GM19328 (cell line): ENCODE measurements around the gene ME1.
"Not testable (repeated sequence)": the region's sequence is repeated elsewhere in the genome, so short reads cannot be mapped to it uniquely, and the experiment has no call there.

ENCODE experiments used
- ATAC-seq: cut with Tn5 transposase; IDR thresholded peaks from one replicate; pipeline ENCODE4 v1.9.1; 2021; ENCODE audit warnings: mild to moderate bottlenecking, moderate library complexity; ENCODE audit not compliant: unreplicated experiment

ME1 gene

GRCh38 chr6:83430611-83431544 is at the start of gene ME1:
Gene ME1 (minus strand): TSS chr6:83431051. CDS start chr6:83430954, 97 bp downstream.
- peak; percentile 56 for ATAC-seq

GRCh38 chr6:83480470-83480869 is 49.6 kb upstream of the ME1 start:
- no peak for ATAC-seq

- no peak for ATAC-seq
These were observed 48.5 kb upstream of the ME1 start for GRCh38 chr6:83479389-83479788.

GRCh38 chr6:83476971-83477370 is 46.1 kb upstream of the ME1 start:
- no peak for ATAC-seq

- no peak for ATAC-seq
These were observed 43.5 kb upstream of the ME1 start for GRCh38 chr6:83474309-83474708.

GRCh38 chr6:83472767-83473166 is 41.9 kb upstream of the ME1 start:
- no peak for ATAC-seq

GRCh38 chr6:83470587-83470986 is 39.7 kb upstream of the ME1 start:
- ATAC-seq = no peak

GRCh38 chr6:83470001-83470400 is 39.1 kb upstream of the ME1 start:
- ATAC-seq = no peak

- no peak for ATAC-seq
These were observed 36.8 kb upstream of the ME1 start for GRCh38 chr6:83467620-83468036.

GRCh38 chr6:83466328-83466727 is 35.5 kb upstream of the ME1 start:
- ATAC-seq = no peak

GRCh38 chr6:83464381-83465140 is 33.7 kb upstream of the ME1 start:
- no peak for ATAC-seq

GRCh38 chr6:83463886-83464285 is 33.0 kb upstream of the ME1 start:
- ATAC-seq = no peak

GRCh38 chr6:83462524-83462923 is 31.7 kb upstream of the ME1 start:
- ATAC-seq = no peak

GRCh38 chr6:83461438-83461837 is 30.6 kb upstream of the ME1 start:
- ATAC-seq = no peak

- ATAC-seq = no peak
These were observed 28.8 kb upstream of the ME1 start for GRCh38 chr6:83459663-83460062.

GRCh38 chr6:83450015-83450414 is 19.2 kb upstream of the ME1 start:
- not testable (repeated sequence) for ATAC-seq

GRCh38 chr6:83444086-83444699 is 13.3 kb upstream of the ME1 start:
- ATAC-seq = not testable (repeated sequence)

GRCh38 chr6:83443516-83443915 is 12.7 kb upstream of the ME1 start:
- no peak for ATAC-seq

- ATAC-seq = no peak
These were observed 11.9 kb upstream of the ME1 start for GRCh38 chr6:83442752-83443151.

- ATAC-seq = no peak
These were observed 8.3 kb upstream of the ME1 start for GRCh38 chr6:83439201-83439600.

GRCh38 chr6:83436674-83437073 is 5.8 kb upstream of the ME1 start:
- no peak for ATAC-seq
